22Rv1 (cell line): ENCODE measurements around the gene CERS1.

Experiments
- ZFX ChIP-seq: fragments of 450-650 bp; IDR thresholded peaks from 2 replicates; pipeline ENCODE4 v1.6.1; 2017; ENCODE audit warnings: antibody characterized with exemption, borderline replicate concordance
- TF ChIP-seq, protein P1 (sequence below): fragments of 450-650 bp; IDR thresholded peaks from 2 replicates; pipeline ENCODE4 v1.5.1; 2017; ENCODE audit warnings: mild to moderate bottlenecking

DNA sequence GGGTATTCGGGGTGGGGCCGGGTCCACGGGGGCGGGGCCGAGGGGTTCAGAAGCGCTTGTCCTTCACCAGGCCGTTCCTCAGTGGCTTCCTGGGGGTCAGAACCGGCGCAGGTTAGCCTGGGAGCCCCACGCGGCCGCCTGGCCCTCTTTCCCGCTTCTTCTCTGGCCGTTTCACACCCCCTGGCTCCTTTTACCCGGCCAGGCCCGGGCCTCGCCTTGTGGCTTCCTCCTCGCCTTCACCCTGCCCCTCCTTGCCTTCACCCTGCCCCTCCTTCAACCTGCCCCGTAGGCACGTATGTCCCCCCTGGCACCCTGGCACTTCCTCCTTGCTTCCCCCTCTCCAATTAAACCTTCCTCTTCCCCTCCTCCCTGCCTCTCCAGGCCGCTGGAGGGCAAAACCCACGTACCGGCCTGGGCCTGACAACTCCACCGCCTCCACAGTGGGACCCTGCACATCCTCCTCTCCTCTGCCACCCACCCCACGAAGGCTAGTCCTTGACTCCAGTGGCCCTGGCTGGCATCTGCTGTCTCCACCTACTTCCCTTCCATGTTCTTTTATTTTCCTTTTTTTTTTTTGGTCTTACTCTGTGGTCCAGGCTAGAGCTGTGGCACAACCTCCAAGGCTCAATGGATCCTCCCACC lies 25.3 kb downstream of the CERS1 start:
- TF ChIP-seq, protein P1, sequence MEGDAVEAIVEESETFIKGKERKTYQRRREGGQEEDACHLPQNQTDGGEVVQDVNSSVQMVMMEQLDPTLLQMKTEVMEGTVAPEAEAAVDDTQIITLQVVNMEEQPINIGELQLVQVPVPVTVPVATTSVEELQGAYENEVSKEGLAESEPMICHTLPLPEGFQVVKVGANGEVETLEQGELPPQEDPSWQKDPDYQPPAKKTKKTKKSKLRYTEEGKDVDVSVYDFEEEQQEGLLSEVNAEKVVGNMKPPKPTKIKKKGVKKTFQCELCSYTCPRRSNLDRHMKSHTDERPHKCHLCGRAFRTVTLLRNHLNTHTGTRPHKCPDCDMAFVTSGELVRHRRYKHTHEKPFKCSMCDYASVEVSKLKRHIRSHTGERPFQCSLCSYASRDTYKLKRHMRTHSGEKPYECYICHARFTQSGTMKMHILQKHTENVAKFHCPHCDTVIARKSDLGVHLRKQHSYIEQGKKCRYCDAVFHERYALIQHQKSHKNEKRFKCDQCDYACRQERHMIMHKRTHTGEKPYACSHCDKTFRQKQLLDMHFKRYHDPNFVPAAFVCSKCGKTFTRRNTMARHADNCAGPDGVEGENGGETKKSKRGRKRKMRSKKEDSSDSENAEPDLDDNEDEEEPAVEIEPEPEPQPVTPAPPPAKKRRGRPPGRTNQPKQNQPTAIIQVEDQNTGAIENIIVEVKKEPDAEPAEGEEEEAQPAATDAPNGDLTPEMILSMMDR: no peak
- TF ChIP-seq ZFX: no peak
